ENCODE measurements around the gene TRIAP1. TPM values are rescaled to one million over a fixed set of nuclear protein-coding genes. Genes with fewer than 3 reads are reported as not detected.

Gene TRIAP1
- total RNA-seq, 2 experiments from 2014 or later: 36.2 to 40.9 TPM

DNA sequence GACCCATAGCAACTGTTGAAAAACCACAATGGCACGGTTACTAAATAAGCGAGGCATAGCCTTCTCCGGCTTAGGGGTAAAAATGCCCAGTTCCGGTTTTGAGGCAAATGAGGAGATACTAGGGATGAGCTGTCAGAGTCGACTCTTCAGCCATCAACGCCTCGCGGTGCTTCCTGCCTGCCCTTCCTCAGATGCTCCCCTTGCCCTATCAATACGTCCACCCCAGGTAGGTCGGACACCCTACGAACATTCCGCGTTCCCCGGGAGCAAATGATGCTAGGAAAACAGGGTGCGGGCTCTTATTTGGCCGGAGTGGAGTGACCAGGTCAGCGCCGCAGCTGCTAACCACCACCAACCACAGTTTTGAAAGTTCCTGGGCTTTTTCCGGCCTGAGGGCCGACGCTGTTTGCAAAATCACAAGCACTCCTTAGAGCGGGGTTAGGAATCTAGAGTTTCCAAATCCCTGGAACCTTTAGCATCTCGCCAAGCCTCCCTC lies 22.2 kb upstream of the TRIAP1 start:
- Mint-ChIP-seq H3K27me3 (ENCODE audit: low read depth) (no peaks in the 10 kb centered on the region), H3K27ac (peak overlapping the region; percentile 87), H3K36me3 (ENCODE audit: low read depth) (peaks cover 43% of the 10 kb centered on the region), H3K9me3 (ENCODE audit: insufficient read depth) (no peaks in the 10 kb centered on the region), H3K4me1 (ENCODE audit: low read depth) (peaks cover 40% of the 10 kb centered on the region), H3K4me3 (peak overlapping the region; percentile 96)
- POLR2A ChIA-PET: interaction anchor here (0.6 to 4.0 kb wide), 9 partner anchors 9 to 827 kb away, joined by 3 to 27 read pairs (median 5); partner anchors contain the start of genes COQ5, COX6A1, DYNLL1 and RNU4-1
- peak; percentile 45 for DNase-seq
- ATAC-seq: no peak
- CTCF ChIA-PET: interaction anchor here (0.6 to 4.7 kb wide), 26 partner anchors 10 to 503 kb away, joined by 3 to 27 read pairs (median 6); partner anchors contain the start of genes COQ5, COX6A1, DYNLL1 and POP5

- CTCF ChIA-PET: interaction anchor here (0.7 to 4.7 kb wide), 12 partner anchors 15 to 113 kb away, joined by 3 to 27 read pairs (median 7); partner anchors contain the start of genes DYNLL1, GATC and TRIAP1
- H3K4me1 Mint-ChIP-seq (ENCODE audit: low read depth): peaks cover 40% of the 10 kb centered on the region
- no peak overlapping the region for H3K27ac Mint-ChIP-seq
- H3K4me3 Mint-ChIP-seq: peak overlapping the region; percentile 96
- POLR2A ChIA-PET: interaction anchor here (4.0 kb wide), 1 partner anchor 175 kb away, joined by 27 read pairs; the partner anchor contains the start of genes RNU4-1 and RNU4-2
- no peaks in the 10 kb centered on the region for H3K9me3 Mint-ChIP-seq (ENCODE audit: insufficient read depth)
- H3K36me3 Mint-ChIP-seq (ENCODE audit: low read depth): peaks cover 51% of the 10 kb centered on the region
- ATAC-seq: no peak
- no peaks in the 10 kb centered on the region for H3K27me3 Mint-ChIP-seq (ENCODE audit: low read depth)
- DNase-seq: no peak
Observed at GRCh38 chr12:120467439-120467838, 21.3 kb upstream of the TRIAP1 start.

GRCh38 chr12:120466560-120467315 lies 20.6 kb upstream of the TRIAP1 start:
- H3K36me3 Mint-ChIP-seq (ENCODE audit: low read depth): peaks cover 58% of the 10 kb centered on the region
- no peak overlapping the region for H3K4me3 Mint-ChIP-seq
- no peak overlapping the region for H3K27ac Mint-ChIP-seq
- peaks cover 40% of the 10 kb centered on the region for H3K4me1 Mint-ChIP-seq (ENCODE audit: low read depth)
- DNase-seq (peak; percentile 60), ATAC-seq (no peak)
- no peaks in the 10 kb centered on the region for H3K9me3 Mint-ChIP-seq (ENCODE audit: insufficient read depth)
- ChIA-PET POLR2A (interaction anchor here (0.7 to 0.8 kb wide), 3 partner anchors 11 to 102 kb away, joined by 3 to 7 read pairs (median 3); no protein-coding TSS in a partner anchor), CTCF (interaction anchor here (0.6 to 4.7 kb wide), 21 partner anchors 9 to 131 kb away, joined by 3 to 27 read pairs (median 6); partner anchors contain the start of genes DYNLL1, GATC and TRIAP1)
- no peaks in the 10 kb centered on the region for H3K27me3 Mint-ChIP-seq (ENCODE audit: low read depth)

DNA sequence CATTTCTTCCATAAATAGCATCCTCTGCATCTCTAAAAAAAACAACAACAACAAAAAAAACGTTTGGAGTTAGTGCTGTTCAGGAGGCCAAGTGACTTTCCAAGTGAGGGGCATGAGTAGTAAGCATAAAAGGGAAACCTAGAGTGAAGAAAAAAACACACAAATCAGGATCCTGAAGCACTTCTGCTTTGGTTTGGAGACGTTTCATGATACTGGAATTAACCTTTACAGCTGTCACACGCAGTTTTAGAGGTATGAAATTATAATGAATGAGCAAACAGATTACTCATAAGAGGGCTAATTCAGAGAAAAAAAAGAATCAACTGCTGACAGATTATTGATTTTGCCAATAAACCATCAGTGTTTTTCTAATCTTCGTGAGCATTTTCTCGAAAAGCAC lies 19.6 kb upstream of the TRIAP1 start:
- POLR2A ChIA-PET: interaction anchor here (0.8 kb wide), 1 partner anchor 36 kb away, joined by 3 read pairs; no protein-coding TSS in a partner anchor
- H3K4me3 Mint-ChIP-seq: no peak overlapping the region
- ATAC-seq (no peak), DNase-seq (no peak)
- H3K4me1 Mint-ChIP-seq (ENCODE audit: low read depth): peaks cover 33% of the 10 kb centered on the region
- H3K27me3 Mint-ChIP-seq (ENCODE audit: low read depth): no peaks in the 10 kb centered on the region
- H3K9me3 Mint-ChIP-seq (ENCODE audit: insufficient read depth): no peaks in the 10 kb centered on the region
- CTCF ChIA-PET: interaction anchor here (0.8 to 4.7 kb wide), 16 partner anchors 9 to 109 kb away, joined by 3 to 27 read pairs (median 6); partner anchors contain the start of genes GATC and TRIAP1
- H3K27ac Mint-ChIP-seq: no peak overlapping the region
- peaks cover 63% of the 10 kb centered on the region for H3K36me3 Mint-ChIP-seq (ENCODE audit: low read depth)

- POLR2A ChIA-PET: interaction anchor here (0.6 to 1.1 kb wide), 3 partner anchors 10 to 118 kb away, joined by 3 read pairs; partner anchors contain the start of gene POP5
- ATAC-seq: no peak
- no peak overlapping the region for H3K4me3 Mint-ChIP-seq
- H3K36me3 Mint-ChIP-seq (ENCODE audit: low read depth): peaks cover 81% of the 10 kb centered on the region
- H3K27me3 Mint-ChIP-seq (ENCODE audit: low read depth): no peaks in the 10 kb centered on the region
- H3K27ac Mint-ChIP-seq: no peak overlapping the region
- CTCF ChIA-PET: interaction anchor here (0.8 to 2.1 kb wide), 7 partner anchors 7 to 161 kb away, joined by 3 to 7 read pairs (median 3); partner anchors contain the start of gene SIRT4
- no peaks in the 10 kb centered on the region for H3K9me3 Mint-ChIP-seq (ENCODE audit: insufficient read depth)
- H3K4me1 Mint-ChIP-seq (ENCODE audit: low read depth): peaks cover 26% of the 10 kb centered on the region
- no peak for DNase-seq
Observed at GRCh38 chr12:120463712-120464111, 17.5 kb upstream of the TRIAP1 start.

DNA sequence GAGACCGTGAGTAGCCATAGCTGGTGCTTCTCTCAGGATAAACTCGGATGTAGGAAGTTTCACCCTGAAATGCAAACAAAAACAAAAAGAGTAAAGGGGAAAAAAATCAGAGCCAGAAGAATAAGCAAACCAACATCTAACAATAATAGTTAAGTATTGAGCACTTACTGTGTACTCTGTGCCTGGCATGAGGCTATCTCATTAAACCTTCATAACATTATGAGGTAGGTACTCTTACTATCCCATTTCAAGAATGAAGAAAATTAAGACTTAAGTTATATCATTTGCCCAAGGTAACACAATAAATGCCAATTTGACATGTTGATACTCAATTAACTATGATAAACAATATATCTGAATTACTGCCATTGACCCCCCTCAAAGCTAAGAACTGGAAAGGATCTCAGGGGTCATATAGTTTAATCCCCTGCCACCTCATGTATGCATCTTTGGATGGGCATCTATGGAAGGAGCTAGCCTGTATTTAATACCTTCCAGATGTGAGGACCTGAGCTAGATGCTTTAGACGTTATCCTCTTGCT lies 16.0 kb upstream of the TRIAP1 start:
- ChIA-PET POLR2A (interaction anchor here (0.8 kb wide), 1 partner anchor 16 kb away, joined by 4 read pairs; the partner anchor contains the start of genes GATC and TRIAP1), CTCF (interaction anchor here (1.3 to 1.6 kb wide), 2 partner anchors 9 to 22 kb away, joined by 3 to 6 read pairs; no protein-coding TSS in a partner anchor)
- Mint-ChIP-seq H3K9me3 (ENCODE audit: insufficient read depth) (no peaks in the 10 kb centered on the region), H3K27ac (no peak overlapping the region), H3K4me1 (ENCODE audit: low read depth) (peaks cover 15% of the 10 kb centered on the region), H3K27me3 (ENCODE audit: low read depth) (no peaks in the 10 kb centered on the region), H3K4me3 (no peak overlapping the region), H3K36me3 (ENCODE audit: low read depth) (peaks cover 75% of the 10 kb centered on the region)
- DNase-seq (no peak), ATAC-seq (no peak)

DNA sequence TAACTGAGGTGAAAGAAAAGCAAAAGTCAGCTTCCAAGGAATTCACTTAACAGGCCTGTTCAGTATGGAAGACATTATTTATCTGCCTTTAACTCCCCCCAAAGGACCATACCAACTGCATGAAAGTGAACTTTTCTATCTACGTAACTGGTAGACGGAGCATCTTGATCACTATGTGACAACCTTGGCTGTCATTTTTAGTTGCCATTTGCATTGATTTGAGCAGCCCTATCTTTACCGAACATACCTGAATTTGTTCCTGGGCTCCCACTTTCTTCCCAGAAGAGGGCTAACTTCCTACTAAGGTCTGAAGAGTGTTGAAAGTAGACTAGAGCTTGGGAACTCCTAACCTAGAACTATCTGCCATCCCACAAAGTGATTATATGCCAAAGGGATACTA lies 14.0 kb upstream of the TRIAP1 start:
- Mint-ChIP-seq H3K36me3 (ENCODE audit: low read depth) (peaks cover 77% of the 10 kb centered on the region), H3K4me3 (no peak overlapping the region), H3K27ac (no peak overlapping the region), H3K4me1 (ENCODE audit: low read depth) (no peaks in the 10 kb centered on the region), H3K9me3 (ENCODE audit: insufficient read depth) (no peaks in the 10 kb centered on the region), H3K27me3 (ENCODE audit: low read depth) (no peaks in the 10 kb centered on the region)
- POLR2A ChIA-PET: no interaction called here
- DNase-seq (no peak), ATAC-seq (no peak)
- CTCF ChIA-PET: interaction anchor here (1.2 to 3.2 kb wide), 2 partner anchors 9 to 19 kb away, joined by 4 to 17 read pairs; partner anchors contain the start of gene SRSF9

DNA sequence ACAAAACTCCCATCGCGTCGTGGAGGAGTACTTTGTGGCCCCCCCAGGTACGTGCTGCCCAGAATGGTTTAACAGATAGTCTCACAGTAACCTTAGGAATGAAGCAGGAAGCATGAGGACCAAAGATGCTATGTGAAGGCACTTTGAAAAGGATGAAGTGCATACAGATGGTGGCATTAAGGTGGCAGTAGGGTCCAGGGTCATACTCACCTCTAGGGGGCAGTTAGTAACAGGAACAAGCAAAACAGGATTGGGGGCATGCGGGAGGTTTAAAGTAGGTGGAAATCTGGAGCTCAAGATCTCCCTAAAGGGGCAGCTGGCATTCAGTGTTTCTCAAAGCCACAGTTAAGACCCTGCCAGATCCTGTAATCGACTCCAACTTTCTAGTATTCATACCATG lies 10.9 kb upstream of the TRIAP1 start:
- no peaks in the 10 kb centered on the region for H3K27me3 Mint-ChIP-seq (ENCODE audit: low read depth)
- no peak for ATAC-seq
- H3K4me3 Mint-ChIP-seq: no peak overlapping the region
- H3K4me1 Mint-ChIP-seq (ENCODE audit: low read depth): no peaks in the 10 kb centered on the region
- ChIA-PET POLR2A (no interaction called here), CTCF (interaction anchor here (0.7 to 4.0 kb wide), 10 partner anchors 9 to 133 kb away, joined by 3 to 18 read pairs (median 7); partner anchors contain the start of genes COX6A1, GATC, SRSF9 and TRIAP1)
- H3K27ac Mint-ChIP-seq: no peak overlapping the region
- DNase-seq: no peak
- H3K9me3 Mint-ChIP-seq (ENCODE audit: insufficient read depth): no peaks in the 10 kb centered on the region
- peaks cover 63% of the 10 kb centered on the region for H3K36me3 Mint-ChIP-seq (ENCODE audit: low read depth)

GRCh38 chr12:120455302-120455701 lies 9.1 kb upstream of the TRIAP1 start:
- DNase-seq: no peak
- no peak overlapping the region for H3K4me3 Mint-ChIP-seq

DNA sequence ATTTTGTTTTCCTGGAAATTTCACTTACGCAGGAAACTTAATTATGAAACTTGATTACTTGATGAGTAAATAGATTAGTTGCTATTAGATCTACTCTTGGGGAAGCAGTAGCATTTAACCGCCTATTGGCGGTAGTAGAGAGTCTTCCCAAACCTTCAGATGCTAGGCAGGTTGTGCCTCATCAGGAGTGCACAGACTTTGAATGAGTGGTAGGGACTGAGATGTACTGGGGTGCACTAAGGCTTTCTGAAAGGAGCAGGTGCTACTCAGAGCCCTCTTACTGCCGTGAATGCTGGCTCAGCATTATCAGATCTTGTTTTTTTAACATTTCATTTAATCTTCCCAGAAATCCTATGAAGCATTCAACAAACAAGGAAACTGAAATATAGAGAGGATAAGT lies 7.8 kb upstream of the TRIAP1 start:
- POLR2A ChIA-PET: interaction anchor here (0.8 to 1.0 kb wide), 2 partner anchors 9 to 162 kb away, joined by 3 to 4 read pairs; partner anchors contain the start of gene RNU4-2
- H3K36me3 Mint-ChIP-seq (ENCODE audit: low read depth): peaks cover 49% of the 10 kb centered on the region
- CTCF ChIA-PET: interaction anchor here (0.6 to 2.9 kb wide), 8 partner anchors 9 to 226 kb away, joined by 3 to 18 read pairs (median 9); partner anchors contain the start of genes COX6A1 and SRSF9

More at GRCh38 chr12:120455302-120455701, 9.1 kb upstream of the TRIAP1 start:
- no peaks in the 10 kb centered on the region for H3K4me1 Mint-ChIP-seq (ENCODE audit: low read depth)
- POLR2A ChIA-PET: interaction anchor here (0.6 kb wide), 1 partner anchor 11 kb away, joined by 7 read pairs; no protein-coding TSS in a partner anchor
- CTCF ChIA-PET: interaction anchor here (1.4 to 2.9 kb wide), 3 partner anchors 12 to 15 kb away, joined by 4 to 18 read pairs (median 10); partner anchors contain the start of gene SRSF9
- no peaks in the 10 kb centered on the region for H3K9me3 Mint-ChIP-seq (ENCODE audit: insufficient read depth)
- H3K27me3 Mint-ChIP-seq (ENCODE audit: low read depth): no peaks in the 10 kb centered on the region
- H3K27ac Mint-ChIP-seq: no peak overlapping the region
- ATAC-seq: no peak
- H3K36me3 Mint-ChIP-seq (ENCODE audit: low read depth): peaks cover 56% of the 10 kb centered on the region

More for the DNA sequence above, 7.8 kb upstream of the TRIAP1 start:
- DNase-seq: peak; percentile 46
- Mint-ChIP-seq H3K9me3 (ENCODE audit: insufficient read depth) (no peaks in the 10 kb centered on the region), H3K27me3 (ENCODE audit: low read depth) (no peaks in the 10 kb centered on the region), H3K27ac (no peak overlapping the region), H3K4me3 (no peak overlapping the region), H3K4me1 (ENCODE audit: low read depth) (peaks cover 4% of the 10 kb centered on the region)
- ATAC-seq: peak; percentile 83

Data from activated CD8-positive, alpha-beta T cell treated with anti-CD3 and anti-CD28 coated beads, Interleukin-2, amount 10 ng/mL, durations not matched to agents 7 days and 5 days (primary cell).